Skeletal muscle cell (primary cell): ENCODE data around the gene C22orf39.

ENCODE experiments used
- DNase-seq: peaks from one replicate; pipeline ENCODE4 v3.0.0-alpha.2; 2010; ENCODE audit warnings: low read depth
- H3K4me3 ChIP-seq: 2 replicates; pipeline ENCODE4 v1.5.1; 2011; ENCODE audit warnings: low read depth, mild to moderate bottlenecking, control low read depth, low read length, moderate library complexity

The C22orf39 gene

GRCh38 chr22:19478045-19478900 is 30.8 kb upstream of the C22orf39 start:
- H3K4me3 ChIP-seq: peak overlapping the region; percentile 87
- DNase-seq: no peak

DNA sequence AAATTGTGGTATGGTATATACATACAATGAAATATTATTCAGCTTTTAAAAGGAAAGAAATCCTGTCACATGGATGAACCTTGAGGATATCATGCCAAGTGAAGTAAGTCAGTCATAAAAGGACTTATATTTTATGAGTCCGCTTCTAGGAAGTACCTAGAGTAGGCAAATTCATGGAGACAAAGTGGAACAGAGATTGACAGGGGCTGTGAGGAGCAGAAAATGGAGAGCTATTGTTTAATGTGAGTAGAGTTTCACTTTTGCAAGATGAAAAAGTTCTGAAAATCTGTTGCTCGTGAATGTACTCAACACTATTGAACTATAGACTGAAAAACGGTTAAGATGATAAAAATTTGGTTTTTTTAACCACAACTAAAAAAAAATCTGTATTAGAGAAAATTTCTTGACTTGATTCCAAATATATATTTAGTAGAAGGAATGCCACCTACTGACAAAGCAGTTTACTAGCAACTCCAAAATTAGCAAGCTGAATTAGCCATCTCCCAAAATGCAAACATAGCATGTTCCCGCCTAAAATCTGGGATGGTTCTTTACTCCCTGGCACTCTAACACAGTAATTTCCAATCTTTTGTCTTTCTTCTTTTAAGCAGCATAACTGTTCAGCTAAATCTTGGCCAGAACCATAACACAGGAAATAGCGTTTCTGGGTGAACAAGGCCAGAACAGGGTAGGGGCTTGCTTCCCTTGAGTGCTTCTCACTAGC is 30.0 kb upstream of the C22orf39 start:
- no peak for DNase-seq

DNA sequence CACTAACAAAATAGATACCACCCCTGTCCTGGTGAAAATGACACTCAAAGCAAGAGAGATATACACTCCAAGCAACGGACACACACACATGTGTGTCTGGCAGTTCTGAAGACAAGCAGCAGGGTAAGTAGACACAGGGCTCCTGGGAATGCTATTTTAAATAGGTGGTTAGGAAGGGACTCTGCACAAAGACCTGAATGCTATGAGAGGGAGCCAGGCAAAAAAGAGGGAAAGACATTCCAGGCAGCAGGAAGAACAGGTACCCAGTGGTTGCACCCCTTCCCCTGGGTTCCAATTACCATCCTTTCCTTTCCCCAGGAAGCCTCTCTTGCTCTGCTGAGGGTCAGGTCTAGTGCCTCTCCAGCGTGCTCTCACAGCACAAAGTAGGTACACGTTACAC is 28.5 kb upstream of the C22orf39 start:
- no peak for DNase-seq
- no peak overlapping the region for H3K4me3 ChIP-seq

More for the DNA sequence above, 30.0 kb upstream of the C22orf39 start:
- peak overlapping the region; percentile 87 for H3K4me3 ChIP-seq

DNA sequence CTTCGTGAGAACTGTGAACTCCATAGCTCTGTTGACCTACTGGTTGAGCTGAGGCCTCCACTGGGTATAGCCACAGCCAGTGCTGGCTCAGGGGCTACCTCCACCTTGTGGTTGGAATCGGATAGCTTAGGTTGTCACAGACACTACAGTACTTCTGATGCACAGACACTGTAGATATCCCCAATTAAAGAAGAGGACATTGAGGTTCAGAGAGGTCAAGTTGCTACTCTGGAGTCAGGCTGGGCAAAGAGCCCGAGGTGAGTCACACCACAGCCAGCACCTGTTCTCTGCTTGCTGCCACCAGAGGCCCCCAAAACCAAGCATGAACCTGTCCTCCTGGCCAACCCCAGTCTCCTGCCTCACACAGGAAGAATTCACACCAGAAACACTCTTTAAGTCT is 26.1 kb upstream of the C22orf39 start:
- no peak overlapping the region for H3K4me3 ChIP-seq
- DNase-seq: no peak

GRCh38 chr22:19472233-19472632 is 24.7 kb upstream of the C22orf39 start:
- H3K4me3 ChIP-seq: no peak overlapping the region
- DNase-seq: no peak

GRCh38 chr22:19471572-19471971 is 24.1 kb upstream of the C22orf39 start:
- H3K4me3 ChIP-seq: no peak overlapping the region
- no peak for DNase-seq

DNA sequence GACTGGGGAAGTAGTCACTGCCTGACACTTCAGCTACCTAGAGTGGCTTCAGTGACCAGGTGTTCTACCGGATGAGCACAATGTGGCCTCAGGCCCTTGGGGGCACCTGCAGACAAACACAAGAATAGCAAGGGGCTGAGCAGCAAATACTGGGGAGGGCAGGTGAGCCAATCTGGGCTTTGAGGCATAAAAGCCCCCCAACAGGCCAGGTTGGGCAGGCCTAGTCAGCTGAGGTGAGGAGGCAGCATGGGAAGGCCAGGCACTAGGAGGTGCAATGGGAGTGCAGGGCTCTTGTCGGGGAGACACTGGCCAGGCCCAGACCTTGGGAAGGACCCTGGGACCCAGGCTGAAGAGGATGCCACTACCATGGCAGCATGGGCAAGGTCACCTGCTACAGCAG is 22.5 kb upstream of the C22orf39 start:
- no peak overlapping the region for H3K4me3 ChIP-seq
- no peak for DNase-seq

DNA sequence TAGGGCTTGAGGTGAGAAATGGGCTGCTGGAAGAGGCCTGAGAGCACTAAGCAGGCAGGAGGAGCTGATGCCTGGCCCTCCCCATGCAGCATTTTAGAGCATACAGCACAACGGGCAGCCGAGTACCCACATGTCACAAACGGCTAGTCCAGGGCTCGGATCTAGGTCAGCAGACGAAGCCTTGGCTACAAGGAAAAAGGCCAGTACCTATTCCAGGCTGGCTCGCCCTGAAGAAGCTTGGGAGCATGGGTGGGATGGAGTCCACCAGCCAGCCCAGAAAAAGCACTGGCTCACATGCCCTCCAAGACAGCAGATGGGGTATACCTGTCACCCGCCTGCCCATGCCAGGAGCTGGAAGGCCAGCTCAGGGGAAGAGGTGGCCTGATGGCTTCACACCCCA is 21.9 kb upstream of the C22orf39 start:
- no peak overlapping the region for H3K4me3 ChIP-seq
- no peak for DNase-seq

- DNase-seq: no peak
- no peak overlapping the region for H3K4me3 ChIP-seq
These were observed 20.4 kb upstream of the C22orf39 start for GRCh38 chr22:19467912-19468311.

- H3K4me3 ChIP-seq: no peak overlapping the region
- DNase-seq: no peak
These were observed 19.6 kb upstream of the C22orf39 start for GRCh38 chr22:19466848-19467752.

- DNase-seq: no peak
- H3K4me3 ChIP-seq: no peak overlapping the region
These were observed 18.7 kb upstream of the C22orf39 start for GRCh38 chr22:19466126-19466716.

GRCh38 chr22:19464975-19465374 is 17.5 kb upstream of the C22orf39 start:
- H3K4me3 ChIP-seq: no peak overlapping the region
- DNase-seq: no peak

DNA sequence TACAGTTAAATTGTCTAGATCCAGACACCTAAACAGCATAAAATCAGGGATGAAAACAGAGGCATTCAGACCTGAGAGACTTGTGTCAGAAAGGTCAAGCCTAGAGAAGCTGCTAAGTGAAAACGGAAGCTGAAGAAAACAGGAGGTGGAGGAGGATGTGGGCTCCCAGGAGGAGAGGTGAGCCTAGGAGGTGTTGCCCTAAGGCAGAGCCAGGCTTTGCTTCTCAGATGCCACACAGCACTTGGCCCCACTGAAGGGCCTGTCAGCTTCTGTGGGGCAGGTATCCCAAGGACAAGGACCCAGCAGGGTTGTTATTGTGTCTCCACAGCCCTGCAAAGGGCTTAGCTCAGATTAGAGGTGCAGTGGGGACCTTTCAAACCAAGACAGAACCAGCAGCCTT is 17.0 kb upstream of the C22orf39 start:
- no peak overlapping the region for H3K4me3 ChIP-seq
- no peak for DNase-seq

GRCh38 chr22:19463491-19464469 is 16.3 kb upstream of the C22orf39 start:
- DNase-seq: no peak

GRCh38 chr22:19463008-19463407 is 15.5 kb upstream of the C22orf39 start:
- no peak for DNase-seq
- no peak overlapping the region for H3K4me3 ChIP-seq

More at GRCh38 chr22:19463491-19464469, 16.3 kb upstream of the C22orf39 start:
- H3K4me3 ChIP-seq: no peak overlapping the region

DNA sequence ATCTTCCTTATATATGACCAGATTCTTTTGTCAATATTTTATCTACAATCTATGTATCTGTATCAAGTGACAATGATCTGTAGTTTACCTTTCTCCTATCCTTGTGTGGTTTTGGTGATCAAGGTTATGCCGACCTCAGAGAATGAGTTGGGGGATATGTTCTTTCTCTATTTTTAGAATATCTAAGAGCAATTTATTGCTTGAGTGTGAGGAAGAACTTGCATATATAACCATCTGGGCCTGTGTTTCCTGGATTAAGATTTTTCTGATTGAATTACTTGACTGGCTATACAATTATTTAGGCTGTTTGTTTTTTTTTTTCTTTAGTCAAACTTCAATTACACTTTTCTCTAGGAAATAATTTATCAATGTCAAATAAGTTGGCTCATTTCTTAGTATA is 14.0 kb upstream of the C22orf39 start:
- DNase-seq: no peak
- no peak overlapping the region for H3K4me3 ChIP-seq

GRCh38 chr22:19460036-19460435 is 12.5 kb upstream of the C22orf39 start:
- no peak overlapping the region for H3K4me3 ChIP-seq
- DNase-seq: no peak

GRCh38 chr22:19457828-19458428 is 10.4 kb upstream of the C22orf39 start:
- H3K4me3 ChIP-seq: no peak overlapping the region

More at GRCh38 chr22:19457828-19458428, 10.4 kb upstream of the C22orf39 start:
- no peak for DNase-seq
